Measurements from ENCODE around the gene ZCCHC4.

GRCh38 chr4:25413261-25413660, 100.7 kb downstream of the ZCCHC4 start:
- TF ChIP-seq CSRNP3 (CRISPR knock-in tag; IDR thresholded peaks at IDR 0.05) (no peak), ARNTL (CRISPR knock-in tag; IDR thresholded peaks at IDR 0.05; ENCODE audit: borderline replicate concordance, low read depth) (no peak), ZNF8 (CRISPR knock-in tag; IDR thresholded peaks at IDR 0.05) (no peak)
- TF ChIP-seq, protein P1, sequence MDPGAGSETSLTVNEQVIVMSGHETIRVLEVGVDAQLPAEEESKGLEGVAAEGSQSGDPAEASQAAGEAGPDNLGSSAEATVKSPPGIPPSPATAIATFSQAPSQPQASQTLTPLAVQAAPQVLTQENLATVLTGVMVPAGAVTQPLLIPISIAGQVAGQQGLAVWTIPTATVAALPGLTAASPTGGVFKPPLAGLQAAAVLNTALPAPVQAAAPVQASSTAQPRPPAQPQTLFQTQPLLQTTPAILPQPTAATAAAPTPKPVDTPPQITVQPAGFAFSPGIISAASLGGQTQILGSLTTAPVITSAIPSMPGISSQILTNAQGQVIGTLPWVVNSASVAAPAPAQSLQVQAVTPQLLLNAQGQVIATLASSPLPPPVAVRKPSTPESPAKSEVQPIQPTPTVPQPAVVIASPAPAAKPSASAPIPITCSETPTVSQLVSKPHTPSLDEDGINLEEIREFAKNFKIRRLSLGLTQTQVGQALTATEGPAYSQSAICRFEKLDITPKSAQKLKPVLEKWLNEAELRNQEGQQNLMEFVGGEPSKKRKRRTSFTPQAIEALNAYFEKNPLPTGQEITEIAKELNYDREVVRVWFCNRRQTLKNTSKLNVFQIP (CRISPR knock-in tag; IDR thresholded peaks at IDR 0.05; ENCODE audit: borderline replicate concordance, low read depth) = no peak
- TF ChIP-seq, protein P2, sequence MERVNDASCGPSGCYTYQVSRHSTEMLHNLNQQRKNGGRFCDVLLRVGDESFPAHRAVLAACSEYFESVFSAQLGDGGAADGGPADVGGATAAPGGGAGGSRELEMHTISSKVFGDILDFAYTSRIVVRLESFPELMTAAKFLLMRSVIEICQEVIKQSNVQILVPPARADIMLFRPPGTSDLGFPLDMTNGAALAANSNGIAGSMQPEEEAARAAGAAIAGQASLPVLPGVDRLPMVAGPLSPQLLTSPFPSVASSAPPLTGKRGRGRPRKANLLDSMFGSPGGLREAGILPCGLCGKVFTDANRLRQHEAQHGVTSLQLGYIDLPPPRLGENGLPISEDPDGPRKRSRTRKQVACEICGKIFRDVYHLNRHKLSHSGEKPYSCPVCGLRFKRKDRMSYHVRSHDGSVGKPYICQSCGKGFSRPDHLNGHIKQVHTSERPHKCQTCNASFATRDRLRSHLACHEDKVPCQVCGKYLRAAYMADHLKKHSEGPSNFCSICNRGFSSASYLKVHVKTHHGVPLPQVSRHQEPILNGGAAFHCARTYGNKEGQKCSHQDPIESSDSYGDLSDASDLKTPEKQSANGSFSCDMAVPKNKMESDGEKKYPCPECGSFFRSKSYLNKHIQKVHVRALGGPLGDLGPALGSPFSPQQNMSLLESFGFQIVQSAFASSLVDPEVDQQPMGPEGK (CRISPR knock-in tag; IDR thresholded peaks at IDR 0.05; ENCODE audit: borderline replicate concordance) = no peak

All from SK-N-SH treated with all-trans-retinoic acid at 6 μM for 48 hours (cell line).